GM23338 (cell line): ENCODE data around the gene ZPBP. TPM values are rescaled to one million over a fixed set of nuclear protein-coding genes. Genes with fewer than 3 reads are reported as not detected.

Experiments used
- ATAC-seq: fragments of 200-7000 bp; cut with Tn5 transposase; 3 replicates; pipeline ENCODE4 v1.9.1; 2020
- DNase-seq: peaks from one replicate; pipeline ENCODE4 v3.0.0-alpha.2; 2015; ENCODE audit warnings: low spot score
- H2AFZ ChIP-seq: fragments of 200-600 bp; sonication (generic); 2 replicates; pipeline ENCODE4 v1.8.0; 2016; ENCODE audit warnings: antibody characterized with exemption, mild to moderate bottlenecking, moderate library complexity
- H3F3A ChIP-seq: fragments of 200-600 bp; sonication (generic); replicated peaks from 2 replicates; pipeline ENCODE4 v1.8.0; 2017; ENCODE audit warnings: antibody characterized with exemption, mixed run types, low read depth
- H3K27ac ChIP-seq: fragments of 200-600 bp; sonication (generic); 2 replicates; pipeline ENCODE4 v1.6.1; 2016; ENCODE audit warnings: low read depth
- H3K27me3 ChIP-seq: fragments of 200-600 bp; sonication (generic); 2 replicates; pipeline ENCODE4 v1.8.0; 2016; ENCODE audit warnings: mild to moderate bottlenecking, mixed run types, moderate library complexity; ENCODE audit not compliant: insufficient read depth
- H3K36me3 ChIP-seq: fragments of 200-600 bp; sonication (generic); 2 replicates; pipeline ENCODE4 v1.8.0; 2016; ENCODE audit warnings: mild to moderate bottlenecking; ENCODE audit not compliant: insufficient read depth
- H3K4me1 ChIP-seq: fragments of 200-600 bp; sonication (generic); 2 replicates; pipeline ENCODE4 v1.8.0; 2016; ENCODE audit warnings: mild to moderate bottlenecking, moderate library complexity; ENCODE audit not compliant: insufficient read depth
- H3K4me2 ChIP-seq: fragments of 200-600 bp; sonication (generic); 2 replicates; pipeline ENCODE4 v1.7.1; 2017; ENCODE audit warnings: mixed run types
- H3K4me3 ChIP-seq: fragments of 200-600 bp; sonication (generic); 2 replicates; pipeline ENCODE4 v1.6.1; 2016; ENCODE audit warnings: mixed run types
- H3K79me2 ChIP-seq: fragments of 200-600 bp; sonication (generic); replicated peaks from 2 replicates; pipeline ENCODE4 v1.8.0; 2017; ENCODE audit warnings: mild to moderate bottlenecking; ENCODE audit not compliant: insufficient read depth
- H3K9me2 ChIP-seq: fragments of 200-600 bp; sonication (generic); 2 replicates; pipeline ENCODE4 v1.8.0; 2017; ENCODE audit not compliant: insufficient read depth
- H4K20me1 ChIP-seq: fragments of 200-600 bp; sonication (generic); replicated peaks from 2 replicates; pipeline ENCODE4 v1.8.0; 2017; ENCODE audit warnings: mild to moderate bottlenecking; ENCODE audit not compliant: insufficient read depth
- H3K27ac Mint-ChIP-seq: 2 replicates; pipeline ENCODE4 v1.8.0; 2020; ENCODE audit warnings: inconsistent platforms, mild to moderate bottlenecking, moderate library complexity, mixed read lengths
- H3K27me3 Mint-ChIP-seq: 3 replicates; pipeline ENCODE4 v1.8.0; 2022; ENCODE audit warnings: low read depth, mild to moderate bottlenecking, moderate library complexity, mixed read lengths, inconsistent platforms; ENCODE audit not compliant: insufficient read depth, poor library complexity
- H3K36me3 Mint-ChIP-seq: 3 replicates; pipeline ENCODE4 v1.8.0; 2021; ENCODE audit warnings: low read depth, mild to moderate bottlenecking, inconsistent platforms, moderate library complexity, mixed read lengths
- H3K4me1 Mint-ChIP-seq: 3 replicates; pipeline ENCODE4 v1.8.0; 2020; ENCODE audit warnings: mild to moderate bottlenecking, inconsistent platforms, mixed read lengths
- H3K4me3 Mint-ChIP-seq: 3 replicates; pipeline ENCODE4 v1.8.0; 2021; ENCODE audit warnings: moderate library complexity, mild to moderate bottlenecking, inconsistent platforms, mixed read lengths
- H3K9me3 Mint-ChIP-seq: 3 replicates; pipeline ENCODE4 v1.8.0; 2020; ENCODE audit warnings: moderate library complexity, mild to moderate bottlenecking, inconsistent platforms, mixed read lengths
- CTCF ChIP-seq, 2 experiments: fragments of 200-600 bp in 1 of 2; sonication (generic) in 1 of 2; conservative IDR thresholded peaks; 2 replicates each; pipeline versions ENCODE4 v1.5.1 to v1.6.1; 2016 to 2017; ENCODE audit warnings: antibody characterized with exemption in 2 of 2, low read depth in 2 of 2, mild to moderate bottlenecking in 2 of 2, moderate library complexity in 1 of 2
- ETS1 ChIP-seq: IDR thresholded peaks from 2 replicates; pipeline ENCODE4 v1.6.1; 2016; ENCODE audit warnings: antibody characterized with exemption
- EZH2phosphoT487 ChIP-seq: fragments of 200-600 bp; sonication (generic); IDR thresholded peaks from one replicate; pipeline ENCODE4 v1.8.1; 2018; ENCODE audit warnings: antibody characterized with exemption; ENCODE audit not compliant: unreplicated experiment
- POLR2AphosphoS5 ChIP-seq: IDR thresholded peaks from 2 replicates; pipeline ENCODE4 v1.6.1; 2016; ENCODE audit warnings: antibody characterized with exemption, low read depth
- ZNF331 ChIP-seq: fragments of 250-450 bp; sonication (Bioruptor Pico); IDR thresholded peaks from 2 replicates; pipeline ENCODE4 v1.5.0; 2020; ENCODE audit warnings: low read depth, mild to moderate bottlenecking, moderate library complexity
- ZNF462 ChIP-seq: fragments of 250-450 bp; sonication (Bioruptor Pico); IDR thresholded peaks from 2 replicates; pipeline ENCODE4 v1.5.0; 2020; ENCODE audit warnings: mild to moderate bottlenecking, moderate library complexity
- polyA plus RNA-seq: library from polyadenylated mRNA; unstranded; fragments of >200 nt; fragmentation: Nextera tagmentation; extraction: Ambion mirVana; gene quantifications from 2 replicates; pipeline ENCODE4 v1.2.1, GENCODE V29; 2016
- total RNA-seq: library from RNA; depleted of rRNA; stranded (reverse); fragments of >200 nt; shearing (Covaris generic); gene quantifications from 2 replicates; pipeline ENCODE4 v1.2.3, GENCODE V29; 2014

ZPBP gene
- total and polyA plus RNA-seq, 2 experiments from 2014 or later, result not detected

- Mint-ChIP-seq H3K4me3 (no peak overlapping the region), H3K4me1 (no peaks in the 10 kb centered on the region), H3K9me3 (peaks cover 30% of the 10 kb centered on the region), H3K36me3 (peaks cover 16% of the 10 kb centered on the region), H3K27me3 (peaks cover 2% of the 10 kb centered on the region), H3K27ac (no peak overlapping the region)
- Histone ChIP-seq H3K4me3 (no peak overlapping the region), H3K27me3 (no peaks in the 10 kb centered on the region), H3K9me2 (peaks cover 2% of the 10 kb centered on the region; the same call in 1 of the 2 replicates), H3K79me2 (no peaks in the 10 kb centered on the region), H4K20me1 (no peaks in the 10 kb centered on the region), H3F3A (no peaks in the 10 kb centered on the region), H3K36me3 (no peaks in the 10 kb centered on the region), H2AFZ (no peak overlapping the region), H3K4me2 (no peak overlapping the region), H3K4me1 (no peaks in the 10 kb centered on the region), H3K27ac (no peak overlapping the region)
- no peak for DNase-seq
- no peak for TF ChIP-seq CTCF (conservative IDR thresholded peaks at IDR 0.05; ENCODE audit: low read depth in 2 of 2)
- no peak for TF ChIP-seq ETS1
- TF ChIP-seq ZNF331 (CRISPR knock-in tag), result no peak
- TF ChIP-seq ZNF462 (CRISPR knock-in tag), result no peak
- no peak for TF ChIP-seq EZH2phosphoT487
- no peak for TF ChIP-seq POLR2AphosphoS5
- no peak for ATAC-seq
Observed at GRCh38 chr7:49926720-49927119, 166.3 kb downstream of the ZPBP start.
